Activated CD8-positive, alpha-beta memory T cell treated with anti-CD3 and anti-CD28 coated beads, Interleukin-2, amount 50 U/mL, for 4 hours (primary cell): Measurements from ENCODE around the gene LAMA1.

Experiments used
- DNase-seq: peaks from one replicate; pipeline ENCODE4 v3.0.0-alpha.2; 2020

Gene LAMA1

GRCh38 chr18:6983366-6983765 lies 134.2 kb downstream of the LAMA1 start:
- DNase-seq, result no peak

DNA sequence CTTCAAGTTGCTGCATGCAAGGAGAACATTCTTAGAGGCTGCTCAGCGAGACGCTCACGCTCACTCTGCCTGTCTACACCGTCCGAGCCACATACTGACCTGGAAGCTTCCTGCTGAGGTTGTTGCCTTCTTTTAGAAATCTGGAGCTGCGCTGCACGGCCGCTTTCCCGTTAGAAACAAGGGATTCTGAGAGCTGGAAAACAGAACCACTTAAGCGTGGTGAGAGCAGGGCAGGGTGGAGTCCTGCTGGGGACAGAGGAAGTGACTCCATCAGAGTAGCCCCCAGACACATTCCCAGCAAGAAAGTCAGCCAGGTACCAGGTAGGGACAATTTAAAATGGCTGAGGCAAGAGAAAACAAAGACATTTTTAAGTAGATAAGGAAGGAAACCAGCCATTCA lies 135.2 kb downstream of the LAMA1 start:
- no peak for DNase-seq

DNA sequence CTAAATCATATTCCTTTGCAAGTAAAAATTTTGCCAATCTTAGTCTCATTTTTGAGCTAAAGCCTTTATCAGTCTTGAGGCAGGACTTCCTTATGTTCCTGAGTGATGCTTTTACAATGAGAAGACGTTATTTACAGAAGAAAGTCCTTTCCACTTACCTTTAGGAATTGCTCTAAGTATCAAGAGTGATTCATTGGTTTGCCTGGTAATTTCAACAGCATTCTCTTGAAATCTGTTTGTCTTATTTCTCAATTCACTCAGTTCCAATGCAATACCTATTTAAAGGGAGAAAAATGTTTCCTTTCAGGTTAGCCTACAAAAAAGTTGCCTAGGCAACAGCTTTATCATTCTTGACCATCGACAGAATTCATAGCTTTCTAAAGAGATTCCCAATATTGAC lies 137.2 kb downstream of the LAMA1 start:
- DNase-seq, result no peak

- no peak for DNase-seq
These were observed 137.6 kb downstream of the LAMA1 start for GRCh38 chr18:6979954-6980353.

DNA sequence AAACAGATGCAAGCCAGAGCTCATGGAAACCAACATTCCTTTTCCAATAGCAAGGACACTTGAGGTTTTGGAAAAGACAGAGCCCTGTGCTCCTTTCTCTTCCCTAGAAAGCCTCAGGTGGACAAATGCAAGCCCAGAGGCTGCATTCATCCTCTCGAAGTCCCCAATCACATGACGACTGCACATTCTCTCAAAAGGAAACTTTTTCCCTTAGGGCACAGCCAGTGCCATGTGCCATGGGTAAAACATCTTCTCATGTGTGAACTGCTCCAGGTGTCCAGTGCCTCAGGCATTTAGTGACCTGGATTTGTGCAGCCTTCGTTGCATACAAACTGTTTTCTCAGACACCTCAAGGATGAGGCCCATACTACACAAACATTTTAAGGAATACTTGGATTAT lies 140.7 kb downstream of the LAMA1 start:
- DNase-seq, result no peak

GRCh38 chr18:6975084-6975483 lies 142.5 kb downstream of the LAMA1 start:
- no peak for DNase-seq

DNA sequence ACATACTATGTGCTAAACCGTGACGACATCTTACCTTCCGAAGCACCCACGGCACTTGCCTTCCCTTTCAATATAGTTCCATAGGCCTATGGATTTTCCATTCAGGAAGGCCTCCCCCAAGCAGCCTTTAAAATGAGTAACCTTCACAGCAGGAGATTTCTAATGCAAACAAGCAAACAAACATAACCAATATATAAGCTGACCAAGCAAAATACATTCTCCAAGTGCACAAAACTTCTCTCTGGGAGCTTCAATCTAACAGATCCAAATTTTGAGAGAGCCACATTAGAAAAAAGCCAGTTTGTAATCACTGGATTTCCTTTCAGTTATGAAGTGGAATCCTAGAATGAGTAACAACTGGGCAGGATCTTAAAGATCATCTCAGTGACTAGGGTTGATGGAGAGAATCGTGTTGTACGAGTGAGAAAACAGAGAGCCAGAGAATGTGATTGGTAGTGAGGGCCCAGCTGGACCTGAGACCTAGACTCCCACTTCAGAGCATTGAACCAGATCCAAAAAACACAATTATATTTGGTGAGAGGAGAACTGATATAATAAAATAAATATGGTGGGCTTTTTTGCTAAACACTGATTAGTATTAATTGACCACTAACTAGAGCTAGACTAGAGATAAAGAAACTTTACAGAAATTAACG lies 145.6 kb downstream of the LAMA1 start:
- DNase-seq, result no peak

GRCh38 chr18:6963452-6964097 lies 154.0 kb downstream of the LAMA1 start:
- DNase-seq, result no peak

- no peak for DNase-seq
These were observed 154.8 kb downstream of the LAMA1 start for GRCh38 chr18:6962571-6963451.

DNA sequence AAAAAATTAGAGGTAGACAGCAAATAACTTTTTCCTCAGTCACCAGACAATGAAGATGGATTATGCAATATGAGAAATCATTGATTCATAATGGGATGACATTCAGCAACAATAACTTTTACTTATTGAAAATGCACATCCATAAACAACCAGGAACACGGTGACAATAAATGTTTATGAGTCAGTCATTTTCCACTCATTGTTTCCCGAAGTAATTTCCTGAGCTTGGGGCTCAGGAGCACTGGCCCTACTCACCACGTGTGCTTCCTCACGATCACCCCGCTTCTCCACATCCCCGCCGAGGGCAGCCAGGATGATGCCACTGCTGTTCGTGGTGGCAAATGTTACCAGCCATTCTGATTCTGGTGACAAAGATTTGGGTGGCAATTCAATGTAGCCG lies 156.3 kb downstream of the LAMA1 start:
- DNase-seq, result no peak

GRCh38 chr18:6960656-6961055 lies 156.9 kb downstream of the LAMA1 start:
- no peak for DNase-seq

DNA sequence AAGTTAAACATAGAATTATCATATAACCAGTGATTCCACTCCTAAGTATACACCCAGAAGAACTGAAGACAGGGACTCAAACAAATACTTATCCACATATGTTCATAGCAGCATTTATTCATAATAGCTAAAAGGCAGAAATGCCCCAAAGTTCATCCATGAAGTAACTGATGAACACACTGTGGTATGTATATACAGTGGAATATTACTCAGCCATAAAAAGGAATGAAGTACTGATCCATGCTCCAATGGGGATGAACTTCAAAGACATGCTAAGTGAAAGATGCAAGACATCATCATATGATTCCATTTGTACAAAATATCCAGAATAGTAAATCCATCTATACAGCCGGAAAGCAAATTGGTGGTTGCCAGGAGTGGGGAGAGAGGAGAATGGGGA lies 157.5 kb downstream of the LAMA1 start:
- DNase-seq, result no peak

GRCh38 chr18:6959110-6959509 lies 158.5 kb downstream of the LAMA1 start:
- DNase-seq, result no peak

DNA sequence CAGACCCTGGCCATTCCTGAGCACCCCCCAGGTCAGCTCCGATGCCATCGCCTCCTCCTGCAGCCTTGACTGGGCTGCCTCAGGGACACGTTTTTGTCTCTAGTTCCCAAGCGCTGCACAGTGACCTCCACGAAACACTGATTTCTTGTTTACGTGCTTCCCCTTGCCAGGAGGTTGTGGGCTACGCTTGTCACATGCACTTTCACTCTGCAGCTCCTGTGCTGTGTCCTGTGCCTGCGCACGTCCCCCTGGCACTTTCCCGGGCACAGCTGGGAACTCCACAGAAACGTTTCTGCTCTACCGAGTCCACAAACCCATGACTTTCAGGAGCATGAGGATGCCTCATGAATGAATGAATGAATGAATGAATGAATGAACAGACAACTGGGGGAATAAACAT lies 160.6 kb downstream of the LAMA1 start:
- DNase-seq, result no peak

DNA sequence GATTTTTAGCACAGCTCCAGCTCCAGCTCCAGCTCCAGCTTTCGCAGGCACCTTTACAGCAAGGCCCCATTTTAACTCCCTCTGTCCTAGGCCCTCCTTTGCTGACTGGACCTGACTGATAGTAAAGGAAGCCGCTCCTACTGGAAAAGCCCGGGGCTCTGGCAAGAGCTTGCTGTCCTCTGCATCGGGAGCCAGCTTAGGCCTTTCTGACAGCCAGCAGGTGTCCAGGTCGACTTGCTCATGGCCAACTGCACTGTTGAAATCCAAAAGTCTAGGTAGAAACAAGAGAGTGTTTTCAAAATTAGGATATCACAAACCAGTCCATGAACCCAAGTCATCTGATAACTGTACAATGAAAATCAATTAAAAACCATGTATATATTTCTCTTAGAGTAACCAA lies 161.1 kb downstream of the LAMA1 start:
- DNase-seq, result no peak

DNA sequence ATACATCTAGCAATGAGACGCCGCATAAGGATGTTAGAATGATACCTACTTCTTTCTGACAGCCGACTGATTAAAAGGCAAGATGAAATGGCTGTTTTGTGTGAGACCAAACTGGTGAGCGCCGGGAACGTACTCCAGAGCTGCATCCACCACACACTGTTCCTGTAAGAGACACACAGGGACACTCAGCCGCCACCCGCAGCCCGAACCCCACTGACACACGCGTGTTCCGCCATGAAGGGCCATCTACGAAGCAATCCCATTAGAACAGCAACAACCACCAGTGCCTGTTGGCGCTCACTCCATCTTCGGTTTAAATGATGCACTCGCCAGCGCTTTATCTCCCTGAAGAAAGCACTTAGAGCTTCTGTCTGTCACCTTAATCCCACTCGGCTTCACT lies 162.3 kb downstream of the LAMA1 start:
- DNase-seq, result no peak

GRCh38 chr18:6954501-6954900 lies 163.1 kb downstream of the LAMA1 start:
- no peak for DNase-seq

- no peak for DNase-seq
These were observed 166.1 kb downstream of the LAMA1 start for GRCh38 chr18:6951336-6952090.

GRCh38 chr18:6950641-6951040 lies 167.0 kb downstream of the LAMA1 start:
- no peak for DNase-seq

GRCh38 chr18:6949800-6950586 lies 167.6 kb downstream of the LAMA1 start:
- no peak for DNase-seq

DNA sequence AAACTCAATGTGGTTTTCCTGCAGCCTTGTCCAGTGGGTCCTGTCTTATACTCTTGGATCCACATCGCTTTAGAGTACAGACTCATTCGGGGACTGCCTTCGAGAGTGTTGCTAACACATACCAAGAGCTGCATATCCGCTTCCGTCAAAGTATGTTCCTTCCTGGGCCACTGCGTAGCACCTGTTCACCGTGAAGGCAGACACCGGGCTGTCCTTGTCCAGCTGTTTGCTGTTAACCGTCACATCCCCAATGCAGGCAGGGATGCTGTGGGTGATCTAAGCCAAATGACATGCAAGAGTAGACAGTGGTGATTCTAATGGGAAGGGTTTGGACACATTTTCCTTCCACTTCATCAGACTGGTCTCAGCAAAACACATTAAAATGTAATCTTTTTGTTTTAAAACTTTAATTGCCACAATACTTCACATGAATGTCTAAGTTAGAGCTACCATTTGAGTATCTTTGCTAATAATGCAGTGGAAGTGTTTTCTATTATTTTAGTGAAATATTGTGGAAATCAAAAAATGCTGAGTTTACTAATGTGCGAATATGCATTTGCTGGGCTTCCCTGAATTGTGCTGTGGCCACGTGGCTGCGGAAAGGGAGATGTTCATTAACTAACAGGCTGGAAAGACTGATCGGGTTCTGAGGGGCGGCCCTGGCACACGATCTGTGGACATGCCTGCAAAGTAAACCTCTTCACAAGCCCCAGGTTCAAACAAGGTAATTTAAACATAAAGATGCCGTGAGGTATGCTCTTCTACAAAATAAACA lies 169.1 kb downstream of the LAMA1 start:
- DNase-seq, result no peak
